BLaER1 treated with 17β-estradiol and CSF1 and Interleukin-3, amounts not matched to agents 10 nM and 100 nM (cell line): ENCODE data around the gene HOXD9.

Experiments used
- H3K27ac ChIP-seq, 11 experiments: shearing (Covaris generic); formaldehyde crosslinking; 2 replicates each; pipeline ENCODE4 v1.8.1; 2022
- H3K27me3 ChIP-seq, 11 experiments: shearing (Covaris generic); formaldehyde crosslinking; 2 replicates each; pipeline ENCODE4 v1.8.1; 2022
- H3K36me3 ChIP-seq, 11 experiments: shearing (Covaris generic); formaldehyde crosslinking; 2 replicates each; pipeline ENCODE4 v1.8.1; 2022
- H3K4me1 ChIP-seq, 10 experiments: shearing (Covaris generic); formaldehyde crosslinking; 2 replicates each; pipeline ENCODE4 v1.8.1; 2022
- H3K4me2 ChIP-seq, 11 experiments: shearing (Covaris generic); formaldehyde crosslinking; 2 replicates each; pipeline ENCODE4 v1.8.1; 2022
- H3K4me3 ChIP-seq, 10 experiments: shearing (Covaris generic); formaldehyde crosslinking; 2 replicates each; pipeline ENCODE4 v1.8.1; 2022
- H3K9ac ChIP-seq, 11 experiments: shearing (Covaris generic); formaldehyde crosslinking; 2 replicates each; pipeline ENCODE4 v1.8.1; 2022
- H3K9me3 ChIP-seq, 11 experiments: shearing (Covaris generic); formaldehyde crosslinking; replicated peaks in 1 of 11; 2 replicates each; pipeline ENCODE4 v1.8.1; 2022
- H4K20me1 ChIP-seq, 11 experiments: shearing (Covaris generic); formaldehyde crosslinking; 2 replicates each; pipeline ENCODE4 v1.8.1; 2022
- Cebpa-rat ChIP-seq, 11 experiments: shearing (Covaris generic); IDR thresholded peaks; 2 replicates each; pipeline ENCODE4 v1.8.1; 2022

Gene HOXD9

GRCh38 chr2:176117823-176118371 lies 4.6 kb upstream of the HOXD9 start:
- H3K27me3 ChIP-seq, result peaks cover 100% of the 10 kb centered on the region in 11 experiments
- no peak overlapping the region for H3K4me2 ChIP-seq
- no peak overlapping the region for H3K4me3 ChIP-seq
- H4K20me1 ChIP-seq, result peaks cover 0 to 82% (median 33%) of the 10 kb centered on the region in 11 experiments; a peak in 17 of 22 replicates
- H3K4me1 ChIP-seq, result no peaks in the 10 kb centered on the region
- peaks cover 42 to 78% (median 57%) of the 10 kb centered on the region in 11 experiments for H3K9me3 ChIP-seq
- TF ChIP-seq Cebpa-rat (IDR thresholded peaks at IDR 0.05), result no peak
- no peak overlapping the region for H3K9ac ChIP-seq
- H3K27ac ChIP-seq, result no peak overlapping the region
- H3K36me3 ChIP-seq, result no peaks in the 10 kb centered on the region; a peak in 1 of 22 replicates

GRCh38 chr2:176118601-176119339 lies 3.7 kb upstream of the HOXD9 start:
- no peak overlapping the region for H3K4me2 ChIP-seq
- H3K4me3 ChIP-seq, result no peak overlapping the region
- peaks cover 100% of the 10 kb centered on the region in 11 experiments for H3K27me3 ChIP-seq

GRCh38 chr2:176120364-176121189 lies 1.9 kb upstream of the HOXD9 start:
- Histone ChIP-seq H3K27ac (no peak overlapping the region), H3K36me3 (no peaks in the 10 kb centered on the region; a peak in 1 of 22 replicates), H3K9ac (no peak overlapping the region), H3K4me1 (peaks cover 0 to 10% (median 0%) of the 10 kb centered on the region in 10 experiments; a peak in 2 of 20 replicates), H3K4me3 (no peak overlapping the region), H3K27me3 (peaks cover 100% of the 10 kb centered on the region in 11 experiments), H4K20me1 (peaks cover 0 to 87% (median 41%) of the 10 kb centered on the region in 11 experiments; a peak in 16 of 22 replicates), H3K4me2 (no peak overlapping the region), H3K9me3 (peaks cover 51 to 69% (median 58%) of the 10 kb centered on the region in 11 experiments)
- no peak for TF ChIP-seq Cebpa-rat (IDR thresholded peaks at IDR 0.05)

More at GRCh38 chr2:176118601-176119339, 3.7 kb upstream of the HOXD9 start:
- Histone ChIP-seq H4K20me1 (peaks cover 0 to 82% (median 36%) of the 10 kb centered on the region in 11 experiments; a peak in 16 of 22 replicates), H3K9ac (no peak overlapping the region), H3K9me3 (peaks cover 50 to 78% (median 61%) of the 10 kb centered on the region in 11 experiments), H3K36me3 (no peaks in the 10 kb centered on the region; a peak in 1 of 22 replicates), H3K27ac (no peak overlapping the region), H3K4me1 (no peaks in the 10 kb centered on the region; a peak in 1 of 20 replicates)
- no peak for TF ChIP-seq Cebpa-rat (IDR thresholded peaks at IDR 0.05)

- Histone ChIP-seq H3K4me1 (peaks cover 0 to 10% (median 0%) of the 10 kb centered on the region in 10 experiments; a peak in 2 of 20 replicates), H4K20me1 (peaks cover 0 to 86% (median 43%) of the 10 kb centered on the region in 11 experiments; a peak in 16 of 22 replicates), H3K27ac (no peak overlapping the region), H3K36me3 (no peaks in the 10 kb centered on the region; a peak in 1 of 22 replicates), H3K27me3 (peaks cover 100% of the 10 kb centered on the region in 11 experiments), H3K4me3 (peak overlapping the region in 1 of 10 experiments; percentile 18; a peak in 3 of 20 replicates), H3K9ac (no peak overlapping the region), H3K9me3 (peaks cover 42 to 60% (median 50%) of the 10 kb centered on the region in 11 experiments), H3K4me2 (no peak overlapping the region)
- TF ChIP-seq Cebpa-rat (IDR thresholded peaks at IDR 0.05), result no peak
Measured at GRCh38 chr2:176121190-176122051, 1.1 kb upstream of the HOXD9 start.

- H3K36me3 ChIP-seq, result no peaks in the 10 kb centered on the region; a peak in 1 of 22 replicates
- peak overlapping the region in 5 of 10 experiments; percentile 18 to 48 (median 20); a peak in 4 of 20 replicates for H3K4me3 ChIP-seq
- H4K20me1 ChIP-seq, result peaks cover 0 to 85% (median 43%) of the 10 kb centered on the region in 11 experiments; a peak in 15 of 22 replicates
- no peak overlapping the region for H3K9ac ChIP-seq
- no peak overlapping the region for H3K27ac ChIP-seq
- peaks cover 0 to 10% (median 0%) of the 10 kb centered on the region in 10 experiments; a peak in 4 of 20 replicates for H3K4me1 ChIP-seq
- H3K9me3 ChIP-seq, result peaks cover 36 to 53% (median 43%) of the 10 kb centered on the region in 11 experiments
- peaks cover 100% of the 10 kb centered on the region in 11 experiments for H3K27me3 ChIP-seq
- no peak for TF ChIP-seq Cebpa-rat (IDR thresholded peaks at IDR 0.05)
- H3K4me2 ChIP-seq, result no peak overlapping the region
Measured at GRCh38 chr2:176122052-176122682, 352 bp upstream of the HOXD9 start.

- H3K4me3 ChIP-seq, result peak overlapping the region in 7 of 10 experiments; percentile 7 to 48 (median 23); a peak in 4 of 20 replicates
- peaks cover 100% of the 10 kb centered on the region in 11 experiments for H3K27me3 ChIP-seq
- H4K20me1 ChIP-seq, result peaks cover 0 to 84% (median 55%) of the 10 kb centered on the region in 11 experiments; a peak in 16 of 22 replicates
Measured at GRCh38 chr2:176123411-176124109, 1.0 kb downstream of the HOXD9 start.

More at GRCh38 chr2:176123411-176124109, 1.0 kb downstream of the HOXD9 start:
- H3K9ac ChIP-seq, result no peak overlapping the region
- no peak for TF ChIP-seq Cebpa-rat (IDR thresholded peaks at IDR 0.05)
- peaks cover 5 to 16% (median 8%) of the 10 kb centered on the region in 10 experiments; a peak in 13 of 20 replicates for H3K4me1 ChIP-seq
- H3K9me3 ChIP-seq, result peaks cover 27 to 40% (median 31%) of the 10 kb centered on the region in 11 experiments
- no peak overlapping the region for H3K27ac ChIP-seq
- H3K36me3 ChIP-seq, result no peaks in the 10 kb centered on the region; a peak in 1 of 22 replicates
- H3K4me2 ChIP-seq, result peak overlapping the region in 2 of 11 experiments; percentile 24 to 25; a peak in 2 of 22 replicates
